A549 (cell line): ENCODE data around the gene PRAME.

ENCODE experiments used
- CBX8 ChIP-seq: fragments of 200-600 bp; sonication (generic); IDR thresholded peaks from 2 replicates; pipeline ENCODE4 v1.6.1; 2016
- CEBPB ChIP-seq, 2 experiments: fragments of >200 bp in 1 of 2; sonication (Bioruptor Twin) in 1 of 2; formaldehyde crosslinking in 1 of 2; IDR thresholded peaks; 2 replicates each; pipeline ENCODE4 v1.6.1; 2012 to 2016
- CTCF ChIP-seq: fragments of >200 bp; sonication (Bioruptor Twin); formaldehyde crosslinking; IDR thresholded peaks from 3 replicates; pipeline ENCODE4 v1.5.1; 2016
- ESRRA ChIP-seq: fragments of 150-350 bp; IDR thresholded peaks from 2 replicates; pipeline ENCODE4 v1.6.1; 2014; ENCODE audit warnings: mild to moderate bottlenecking, low read length, borderline replicate concordance
- FOXS1 ChIP-seq: fragments of 250-450 bp; sonication (Bioruptor Pico); IDR thresholded peaks from 2 replicates; pipeline ENCODE4 v1.5.0; 2020; ENCODE audit warnings: mild to moderate bottlenecking, moderate library complexity
- JUN ChIP-seq, 2 experiments: fragments of >200 bp; sonication (Bioruptor Twin); formaldehyde crosslinking; IDR thresholded peaks; 2 replicates in 1 of 2; 3 replicates in 1 of 2; pipeline ENCODE4 v1.6.1; 2016 to 2017
- MAFK ChIP-seq: fragments of 450-650 bp; IDR thresholded peaks from 2 replicates; pipeline ENCODE4 v1.6.1; 2014; ENCODE audit not compliant: partially characterized antibody
- MAX ChIP-seq: IDR thresholded peaks from 2 replicates; pipeline ENCODE4 v1.6.1; 2012
- MYC ChIP-seq: IDR thresholded peaks from 2 replicates; pipeline ENCODE4 v1.6.1; 2012; ENCODE audit warnings: mild to moderate bottlenecking, inconsistent platforms, low read length, improper control_type of control experiment, borderline replicate concordance
- POLR2A ChIP-seq: IDR thresholded peaks from 2 replicates; pipeline ENCODE4 v1.6.1; 2012; ENCODE audit warnings: mild to moderate bottlenecking, low read length
- RAD21 ChIP-seq, 2 experiments: fragments of >200 bp in 1 of 2; sonication (Bioruptor Twin) in 1 of 2; formaldehyde crosslinking in 1 of 2; IDR thresholded peaks in 1 of 2; conservative IDR thresholded peaks in 1 of 2; 2 replicates in 1 of 2; 3 replicates in 1 of 2; pipeline ENCODE4 v1.6.1; 2012 to 2018; ENCODE audit warnings: inconsistent platforms in 1 of 2
- RCOR1 ChIP-seq: fragments of 150-350 bp; IDR thresholded peaks from 2 replicates; pipeline ENCODE4 v1.6.1; 2014; ENCODE audit warnings: antibody characterized with exemption, low read length, low read depth
- REST ChIP-seq: fragments of 200-600 bp; sonication (generic); IDR thresholded peaks from 2 replicates; pipeline ENCODE4 v1.6.1; 2016; ENCODE audit warnings: antibody characterized with exemption, mild to moderate bottlenecking, moderate library complexity
- USF2 ChIP-seq: fragments of 450-650 bp; IDR thresholded peaks from 2 replicates; pipeline ENCODE4 v1.6.1; 2014; ENCODE audit warnings: antibody characterized with exemption

GRCh38 chr22:22556995-22557925 is 1.8 kb downstream of the PRAME start:
- no peak for TF ChIP-seq CTCF
- no peak for TF ChIP-seq JUN (IDR thresholded peaks at IDR 0.05)
- TF ChIP-seq USF2: no peak
- TF ChIP-seq RCOR1: no peak
- TF ChIP-seq ESRRA: no peak
- TF ChIP-seq MYC: no peak
- no peak for TF ChIP-seq CBX8
- TF ChIP-seq POLR2A: no peak
- no peak for TF ChIP-seq MAX
- TF ChIP-seq MAFK: no peak
- no peak for TF ChIP-seq RAD21 (conservative IDR thresholded peaks at IDR 0.05 in 1 of 2, IDR thresholded peaks at IDR 0.05 in 1 of 2)
- no peak for TF ChIP-seq REST
- TF ChIP-seq CEBPB (IDR thresholded peaks at IDR 0.05): no peak
- no peak for TF ChIP-seq FOXS1 (CRISPR knock-in tag)
